GM21825 (cell line): Measurements from ENCODE around the gene RARS1.

Experiments
- ATAC-seq: cut with Tn5 transposase; IDR thresholded peaks from one replicate; pipeline ENCODE4 v1.9.1; 2021; ENCODE audit warnings: mild to moderate bottlenecking, moderate library complexity; ENCODE audit not compliant: unreplicated experiment

RARS1 gene

GRCh38 chr5:168486136-168486879 lies at the start of gene RARS1:
RARS1 (plus strand) TSS chr5:168486471; CDS start chr5:168486499, 28 bp downstream.
- ATAC-seq, result peak; percentile 90

GRCh38 chr5:168438349-168438748 lies 47.9 kb upstream of the RARS1 start:
- no peak for ATAC-seq

- ATAC-seq, result no peak
Observed at GRCh38 chr5:168443533-168443932, 42.7 kb upstream of the RARS1 start.

GRCh38 chr5:168443950-168444700 lies 42.1 kb upstream of the RARS1 start:
- no peak for ATAC-seq

GRCh38 chr5:168446983-168447619 lies 39.2 kb upstream of the RARS1 start:
- no peak for ATAC-seq

GRCh38 chr5:168447808-168448207 lies 38.5 kb upstream of the RARS1 start:
- no peak for ATAC-seq

GRCh38 chr5:168449166-168449565 lies 37.1 kb upstream of the RARS1 start:
- ATAC-seq, result no peak

GRCh38 chr5:168451565-168451964 lies 34.7 kb upstream of the RARS1 start:
- no peak for ATAC-seq

- no peak for ATAC-seq
Observed at GRCh38 chr5:168455201-168455600, 31.1 kb upstream of the RARS1 start.

- ATAC-seq, result no peak
Observed at GRCh38 chr5:168457542-168457941, 28.7 kb upstream of the RARS1 start.

GRCh38 chr5:168460606-168461005 lies 25.7 kb upstream of the RARS1 start:
- ATAC-seq, result no peak

- no peak for ATAC-seq
Observed at GRCh38 chr5:168463081-168463480, 23.2 kb upstream of the RARS1 start.

- ATAC-seq, result no peak
Observed at GRCh38 chr5:168464214-168464613, 22.1 kb upstream of the RARS1 start.

GRCh38 chr5:168464641-168465040 lies 21.6 kb upstream of the RARS1 start:
- no peak for ATAC-seq

- ATAC-seq, result no peak
Observed at GRCh38 chr5:168467755-168468330, 18.4 kb upstream of the RARS1 start.

- ATAC-seq, result no peak
Observed at GRCh38 chr5:168468836-168469235, 17.4 kb upstream of the RARS1 start.

- no peak for ATAC-seq
Observed at GRCh38 chr5:168469816-168470215, 16.5 kb upstream of the RARS1 start.

GRCh38 chr5:168471785-168472184 lies 14.5 kb upstream of the RARS1 start:
- ATAC-seq, result no peak

- no peak for ATAC-seq
Observed at GRCh38 chr5:168472329-168472728, 13.9 kb upstream of the RARS1 start.

- ATAC-seq, result no peak
Observed at GRCh38 chr5:168474319-168474718, 12.0 kb upstream of the RARS1 start.

GRCh38 chr5:168477060-168477459 lies 9.2 kb upstream of the RARS1 start:
- ATAC-seq, result no peak
